RWPE1 (cell line): Measurements from ENCODE around the gene MIPEP.

ENCODE experiments used
- CTCF ChIA-PET: fragments of 350-600 bp; sonication (Branson Sonifier 250); formaldehyde crosslinking; extraction: SDS; loops from one replicate; lab custom pipeline; 2021; lab: Yijun Ruan, JAX
- POLR2A ChIA-PET: fragments of 400-600 bp; formaldehyde crosslinking; extraction: SDS; loops from one replicate; lab custom pipeline; 2020; ENCODE audit warnings: antibody characterized with exemption; ENCODE audit not compliant: low non-redundant PET; lab: Yijun Ruan, JAX
- DNase-seq: peaks from one replicate; pipeline ENCODE4 v3.0.0; 2012; ENCODE audit warnings: low spot score
- H3K27ac ChIP-seq: fragments of 450-650 bp; 2 replicates; pipeline ENCODE4 v1.5.1; 2017
- TF ChIP-seq, protein P1 (sequence below): fragments of 450-650 bp; conservative IDR thresholded peaks from 2 replicates; pipeline ENCODE4 v1.5.1; 2017; ENCODE audit warnings: low read depth, mild to moderate bottlenecking

Gene MIPEP

DNA sequence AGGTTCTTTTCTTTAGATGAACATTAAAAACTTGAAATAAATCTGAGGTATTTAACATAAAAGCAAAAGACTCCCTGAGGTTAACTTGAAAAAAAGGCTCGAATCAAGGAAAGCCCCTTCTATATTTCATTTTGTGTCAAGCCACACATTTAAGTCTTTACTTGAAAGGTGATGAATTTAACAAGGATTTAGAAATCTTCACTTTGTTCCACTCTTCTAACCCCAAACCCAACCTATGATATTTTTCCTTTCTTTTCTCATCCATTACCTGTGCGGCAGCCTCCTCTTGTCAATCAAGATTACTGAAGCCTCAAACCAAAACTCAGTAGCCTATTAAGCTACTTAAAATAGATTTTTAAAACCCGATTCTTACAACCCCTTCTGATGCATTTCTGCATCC lies 33.8 kb downstream of the MIPEP start:
- ChIA-PET CTCF (interaction anchor here (0.6 kb wide), 1 partner anchor 15 kb away, joined by 3 read pairs; no protein-coding TSS in a partner anchor), POLR2A (no interaction called here)
- H3K27ac ChIP-seq, result no peak overlapping the region
- DNase-seq, result no peak
- TF ChIP-seq, protein P1, sequence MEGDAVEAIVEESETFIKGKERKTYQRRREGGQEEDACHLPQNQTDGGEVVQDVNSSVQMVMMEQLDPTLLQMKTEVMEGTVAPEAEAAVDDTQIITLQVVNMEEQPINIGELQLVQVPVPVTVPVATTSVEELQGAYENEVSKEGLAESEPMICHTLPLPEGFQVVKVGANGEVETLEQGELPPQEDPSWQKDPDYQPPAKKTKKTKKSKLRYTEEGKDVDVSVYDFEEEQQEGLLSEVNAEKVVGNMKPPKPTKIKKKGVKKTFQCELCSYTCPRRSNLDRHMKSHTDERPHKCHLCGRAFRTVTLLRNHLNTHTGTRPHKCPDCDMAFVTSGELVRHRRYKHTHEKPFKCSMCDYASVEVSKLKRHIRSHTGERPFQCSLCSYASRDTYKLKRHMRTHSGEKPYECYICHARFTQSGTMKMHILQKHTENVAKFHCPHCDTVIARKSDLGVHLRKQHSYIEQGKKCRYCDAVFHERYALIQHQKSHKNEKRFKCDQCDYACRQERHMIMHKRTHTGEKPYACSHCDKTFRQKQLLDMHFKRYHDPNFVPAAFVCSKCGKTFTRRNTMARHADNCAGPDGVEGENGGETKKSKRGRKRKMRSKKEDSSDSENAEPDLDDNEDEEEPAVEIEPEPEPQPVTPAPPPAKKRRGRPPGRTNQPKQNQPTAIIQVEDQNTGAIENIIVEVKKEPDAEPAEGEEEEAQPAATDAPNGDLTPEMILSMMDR, result no peak

GRCh38 chr13:23852351-23852750 lies 36.8 kb downstream of the MIPEP start:
- DNase-seq, result no peak
- POLR2A ChIA-PET, result no interaction called here
- CTCF ChIA-PET, result no interaction called here
- TF ChIP-seq, protein P1, result no peak
- no peak overlapping the region for H3K27ac ChIP-seq

- H3K27ac ChIP-seq, result no peak overlapping the region
- ChIA-PET POLR2A (no interaction called here), CTCF (no interaction called here)
- TF ChIP-seq, protein P1, result no peak
- DNase-seq, result no peak
Measured at GRCh38 chr13:23851106-23851505, 38.1 kb downstream of the MIPEP start.

GRCh38 chr13:23850134-23850533 lies 39.1 kb downstream of the MIPEP start:
- no peak for DNase-seq
- ChIA-PET POLR2A (no interaction called here), CTCF (interaction anchor here (0.6 to 0.8 kb wide), 3 partner anchors 8 to 374 kb away, joined by 3 read pairs; no protein-coding TSS in a partner anchor)
- H3K27ac ChIP-seq, result no peak overlapping the region
- TF ChIP-seq, protein P1, result no peak

DNA sequence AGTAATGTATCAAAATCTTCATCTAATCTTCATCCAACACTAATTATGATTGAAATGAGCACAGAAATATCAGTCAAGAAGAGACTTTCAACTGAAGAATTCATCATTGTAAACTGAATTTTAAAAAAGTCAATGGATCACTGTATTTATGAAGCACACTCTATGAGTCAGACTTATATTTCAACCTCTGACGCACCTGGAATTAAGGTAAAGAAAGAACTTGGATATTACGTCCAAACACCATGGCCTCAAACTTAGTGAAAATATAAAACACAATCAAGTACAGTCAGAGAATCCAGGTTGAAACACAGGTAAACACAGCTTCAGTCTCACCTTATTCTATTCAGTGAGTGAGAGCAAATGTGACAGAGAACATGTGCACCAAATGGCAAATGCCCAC lies 39.5 kb downstream of the MIPEP start:
- POLR2A ChIA-PET, result no interaction called here
- CTCF ChIA-PET, result interaction anchor here (0.6 to 0.8 kb wide), 2 partner anchors 8 to 374 kb away, joined by 3 read pairs; no protein-coding TSS in a partner anchor
- DNase-seq, result no peak

DNA sequence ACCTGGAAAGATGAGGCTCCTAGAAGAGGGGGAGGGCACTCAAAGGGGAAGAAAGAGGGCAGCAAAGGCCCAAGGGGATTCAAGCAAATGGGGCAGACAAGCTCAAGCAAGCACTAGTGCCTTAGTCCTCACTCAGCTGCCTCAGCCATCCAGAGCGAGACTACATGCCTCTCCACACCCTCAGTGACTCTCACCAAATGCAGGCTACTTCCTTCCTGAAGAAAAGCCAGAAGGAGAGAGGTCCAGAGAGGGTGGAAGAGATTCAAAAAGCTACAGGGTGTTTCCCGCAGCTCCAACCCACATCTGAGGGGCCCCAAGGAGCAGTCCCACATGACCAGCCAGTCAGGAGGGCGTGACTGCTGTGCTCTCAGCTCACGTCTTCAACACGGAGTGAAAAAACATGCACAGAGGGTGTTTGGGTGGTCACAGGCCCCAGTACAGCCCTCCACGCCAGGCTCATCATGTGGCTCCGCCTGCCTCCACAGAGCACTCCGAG lies 40.5 kb downstream of the MIPEP start:
- ChIA-PET CTCF (no interaction called here), POLR2A (no interaction called here)
- TF ChIP-seq, protein P1, result no peak
- H3K27ac ChIP-seq, result no peak overlapping the region
- DNase-seq, result no peak

More for the DNA sequence above, 39.5 kb downstream of the MIPEP start:
- TF ChIP-seq, protein P1, result no peak
- H3K27ac ChIP-seq, result no peak overlapping the region

DNA sequence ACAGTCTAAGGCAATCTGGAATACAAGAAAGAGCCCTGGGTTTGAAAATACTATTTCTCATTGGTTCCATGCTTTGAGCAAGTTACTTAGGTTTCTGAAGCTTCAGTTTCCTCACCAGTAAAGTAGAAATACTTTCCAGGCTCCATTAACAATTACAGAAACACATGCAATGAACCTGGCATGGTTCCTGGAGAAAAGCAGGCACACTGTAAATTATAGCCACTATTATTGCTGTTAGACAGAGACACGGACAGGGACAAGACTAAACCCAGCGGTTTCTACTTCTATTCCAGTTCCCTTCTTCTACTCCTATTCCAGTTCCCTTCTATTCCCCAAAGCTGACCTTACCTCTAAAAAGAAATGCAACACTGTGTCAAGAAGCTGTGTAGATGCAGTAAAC lies 41.2 kb downstream of the MIPEP start:
- DNase-seq, result no peak
- ChIA-PET POLR2A (no interaction called here), CTCF (no interaction called here)
- TF ChIP-seq, protein P1, result no peak
- H3K27ac ChIP-seq, result no peak overlapping the region
